Suppressor macrophage treated with lipopolysaccharide for 4 hours (primary cell): ENCODE results near the gene NR1D2.
"Not testable (repeated sequence)": the region's sequence is repeated elsewhere in the genome, so short reads cannot be mapped to it uniquely, and the experiment has no call there.

Source experiments
- DNase-seq: peaks from one replicate; pipeline ENCODE4 v3.0.0-alpha.2; 2020

NR1D2 gene

GRCh38 chr3:24012589-24013269 is 67.6 kb downstream of the NR1D2 start:
- DNase-seq: no peak

GRCh38 chr3:24017305-24017704 is 72.2 kb downstream of the NR1D2 start:
- no peak for DNase-seq

- no peak for DNase-seq
Measured at GRCh38 chr3:24018784-24019570, 73.9 kb downstream of the NR1D2 start.

- no peak for DNase-seq
Measured at GRCh38 chr3:24019585-24019984, 74.5 kb downstream of the NR1D2 start.

GRCh38 chr3:24020036-24020691 is 75.1 kb downstream of the NR1D2 start:
- DNase-seq: no peak

- DNase-seq: no peak
Measured at GRCh38 chr3:24023197-24023596, 78.1 kb downstream of the NR1D2 start.

GRCh38 chr3:24025805-24026204 is 80.7 kb downstream of the NR1D2 start:
- DNase-seq: no peak

- not testable (repeated sequence) for DNase-seq
Measured at GRCh38 chr3:24026665-24027064, 81.6 kb downstream of the NR1D2 start.

- no peak for DNase-seq
Measured at GRCh38 chr3:24027946-24028345, 82.9 kb downstream of the NR1D2 start.
